H1 (cell line): ENCODE measurements around the gene SMCP. TPM values are rescaled to one million over a fixed set of nuclear protein-coding genes. Genes with fewer than 3 reads are reported as not detected.

Experiments used
- CTCF ChIA-PET: fragments of 300-600 bp; sonication (Branson Sonifier 250); formaldehyde crosslinking; loops from one replicate; lab custom pipeline; 2021; ENCODE audit not compliant: partially characterized antibody; lab: Charles Lee
- POLR2A ChIA-PET: fragments of 300-600 bp; sonication (Branson Sonifier 250); formaldehyde crosslinking; loops from one replicate; lab custom pipeline; 2021; ENCODE audit warnings: inconsistent platforms; ENCODE audit not compliant: partially characterized antibody; lab: Charles Lee
- DNase-seq, 2 experiments: peaks; one replicate each; pipeline versions ENCODE4 v3.0.0 to v3.0.0-alpha.2; 2010 to 2022; ENCODE audit warnings: low spot score in 2 of 2, low read depth in 1 of 2, mixed read lengths in 1 of 2
- FAIRE-seq: peaks from 2 replicates; lab custom pipeline; 2011; peaks lifted over from hg19 to GRCh38; lab: Jason Lieb, UNC
- H2AFZ ChIP-seq: 2 replicates; pipeline ENCODE4 v1.8.1; 2012; ENCODE audit warnings: low read length, inconsistent platforms
- H2AK5ac ChIP-seq: 2 replicates; pipeline ENCODE4 v1.6.1; 2013; ENCODE audit warnings: low read depth, low read length
- H2BK120ac ChIP-seq: replicated peaks from 2 replicates; pipeline ENCODE3; 2013; ENCODE audit warnings: low read depth, low read length, inconsistent platforms
- H2BK12ac ChIP-seq: 2 replicates; pipeline ENCODE4 v1.6.1; 2013; ENCODE audit warnings: low read depth, low read length
- H2BK15ac ChIP-seq: 2 replicates; pipeline ENCODE4 v1.6.1; 2013; ENCODE audit warnings: low read length
- H2BK20ac ChIP-seq: 2 replicates; pipeline ENCODE4 v1.6.1; 2013; ENCODE audit warnings: low read length
- H2BK5ac ChIP-seq: 2 replicates; pipeline ENCODE4 v1.6.1; 2013; ENCODE audit warnings: low read depth, low read length
- H3K14ac ChIP-seq: 2 replicates; pipeline ENCODE4 v1.6.1; 2013; ENCODE audit warnings: inconsistent platforms; ENCODE audit not compliant: insufficient read length
- H3K18ac ChIP-seq: 2 replicates; pipeline ENCODE4 v1.6.1; 2013; ENCODE audit warnings: low read length; ENCODE audit errors: extremely low read depth
- H3K23ac ChIP-seq: 2 replicates; pipeline ENCODE4 v1.6.1; 2013; ENCODE audit warnings: inconsistent platforms; ENCODE audit not compliant: insufficient read length
- H3K23me2 ChIP-seq: 2 replicates; pipeline ENCODE4 v1.6.1; 2013; ENCODE audit warnings: low read depth, low read length
- H3K27ac ChIP-seq: 2 replicates; pipeline ENCODE4 v1.6.1; 2011; ENCODE audit warnings: low read depth, low read length, inconsistent platforms
- H3K27me3 ChIP-seq, 4 experiments: replicated peaks in 1 of 4; 1 replicate in 1 of 4; 2 replicates in 3 of 4; pipeline versions ENCODE4 v1.6.1 to v1.8.1; 2011 to 2013; ENCODE audit warnings: low read length in 3 of 4, mild to moderate bottlenecking in 3 of 4, inconsistent platforms in 2 of 4, mixed read lengths in 2 of 4, moderate library complexity in 1 of 4; ENCODE audit not compliant: control insufficient read depth in 3 of 4, insufficient read depth in 3 of 4; ENCODE audit errors: extremely low read depth in 1 of 4
- H3K36me3 ChIP-seq, 4 experiments: 2 replicates each; pipeline versions ENCODE4 v1.6.1 to v1.8.1; 2011 to 2013; ENCODE audit warnings: mild to moderate bottlenecking in 4 of 4, low read length in 3 of 4, moderate library complexity in 2 of 4, control low read depth in 1 of 4, inconsistent platforms in 1 of 4; ENCODE audit not compliant: insufficient read depth in 4 of 4, control insufficient read depth in 2 of 4
- H3K4ac ChIP-seq: replicated peaks from 2 replicates; pipeline ENCODE3; 2013; ENCODE audit warnings: low read length, low read depth, mixed read lengths, inconsistent platforms; ENCODE audit not compliant: insufficient read length
- H3K4me1 ChIP-seq, 4 experiments: replicated peaks in 1 of 4; 1 replicate in 1 of 4; 2 replicates in 3 of 4; pipeline versions ENCODE4 v1.6.1 to v1.8.1; 2011 to 2013; ENCODE audit warnings: low read length in 3 of 4, inconsistent platforms in 2 of 4, mixed read lengths in 1 of 4; ENCODE audit not compliant: insufficient read depth in 4 of 4, control insufficient read depth in 3 of 4
- H3K4me2 ChIP-seq, 2 experiments: 2 replicates each; pipeline versions ENCODE4 v1.6.1 to v1.8.1; 2011 to 2013; ENCODE audit warnings: low read depth in 2 of 2, low read length in 2 of 2, control low read depth in 1 of 2, inconsistent platforms in 1 of 2, mild to moderate bottlenecking in 1 of 2; ENCODE audit not compliant: insufficient read depth in 1 of 2
- H3K4me3 ChIP-seq, 4 experiments: fragments of 200-600, 300-600 bp in 1 of 4; sonication (generic), shearing (Covaris generic), sonication (Bioruptor Twin) in 1 of 4; 2 replicates each; pipeline versions ENCODE4 v1.5.1 to v1.8.1; 2011 to 2016; ENCODE audit warnings: low read length in 4 of 4, low read depth in 3 of 4, control low read depth in 2 of 4, inconsistent platforms in 2 of 4, mild to moderate bottlenecking in 2 of 4, mixed read lengths in 1 of 4, moderate library complexity in 1 of 4; ENCODE audit not compliant: insufficient read depth in 2 of 4; ENCODE audit errors: extremely low read depth in 1 of 4
- H3K56ac ChIP-seq: replicated peaks from 2 replicates; pipeline ENCODE3; 2013; ENCODE audit warnings: low read depth, mild to moderate bottlenecking, mixed read lengths, low read length, inconsistent platforms; ENCODE audit not compliant: insufficient read length
- H3K79me1 ChIP-seq: 2 replicates; pipeline ENCODE4 v1.6.1; 2013; ENCODE audit warnings: low read depth, low read length, control low read depth
- H3K79me2 ChIP-seq, 2 experiments: 2 replicates each; pipeline versions ENCODE4 v1.6.1 to v1.8.1; 2012 to 2013; ENCODE audit warnings: low read length in 2 of 2, mild to moderate bottlenecking in 2 of 2, inconsistent platforms in 1 of 2; ENCODE audit not compliant: insufficient read depth in 2 of 2, control insufficient read depth in 1 of 2
- H3K9ac ChIP-seq, 4 experiments: replicated peaks in 1 of 4; 1 replicate in 1 of 4; 2 replicates in 3 of 4; pipeline versions ENCODE4 v1.6.1 to v1.8.1; 2011 to 2013; ENCODE audit warnings: low read depth in 3 of 4, low read length in 3 of 4, control low read depth in 2 of 4, mild to moderate bottlenecking in 2 of 4, moderate library complexity in 2 of 4, inconsistent platforms in 1 of 4; ENCODE audit errors: extremely low read depth in 1 of 4
- H3K9me3 ChIP-seq, 2 experiments: 2 replicates each; pipeline versions ENCODE4 v1.6.1 to v1.8.1; 2012 to 2013; ENCODE audit warnings: mild to moderate bottlenecking in 2 of 2, moderate library complexity in 2 of 2, control low read depth in 1 of 2, inconsistent platforms in 1 of 2, low read depth in 1 of 2, low read length in 1 of 2, mixed read lengths in 1 of 2; ENCODE audit not compliant: insufficient read depth in 2 of 2
- H4K20me1 ChIP-seq, 2 experiments: replicated peaks in 1 of 2; 2 replicates each; pipeline versions ENCODE3 to v1.8.1; 2011 to 2013; ENCODE audit warnings: inconsistent platforms in 2 of 2, low read length in 2 of 2, mild to moderate bottlenecking in 1 of 2; ENCODE audit not compliant: insufficient read depth in 2 of 2, control insufficient read depth in 1 of 2
- H4K5ac ChIP-seq: 2 replicates; pipeline ENCODE4 v1.6.1; 2013; ENCODE audit warnings: low read length, low read depth, mixed read lengths, inconsistent platforms; ENCODE audit not compliant: insufficient read length
- H4K8ac ChIP-seq: 2 replicates; pipeline ENCODE4 v1.8.0; 2013; ENCODE audit warnings: mild to moderate bottlenecking, moderate library complexity, low read length, inconsistent platforms; ENCODE audit not compliant: insufficient read depth; ENCODE audit errors: extremely low read depth
- H4K91ac ChIP-seq: replicated peaks from 2 replicates; pipeline ENCODE3; 2013; ENCODE audit warnings: low read length, mixed read lengths, inconsistent platforms; ENCODE audit not compliant: insufficient read length
- CHD2 ChIP-seq: IDR thresholded peaks from 2 replicates; pipeline ENCODE4 v1.6.1; 2012; ENCODE audit warnings: low read length, improper control_type of control experiment
- POU5F1 ChIP-seq: IDR thresholded peaks from 2 replicates; pipeline ENCODE4 v1.6.1; 2011; ENCODE audit warnings: low read depth, mild to moderate bottlenecking, low read length, moderate library complexity
- SIN3A ChIP-seq, 2 experiments: IDR thresholded peaks in 1 of 2; conservative IDR thresholded peaks in 1 of 2; 2 replicates each; pipeline ENCODE4 v1.6.1; 2011 to 2012; ENCODE audit warnings: low read length in 2 of 2, improper control_type of control experiment in 1 of 2, low read depth in 1 of 2, mild to moderate bottlenecking in 1 of 2
- WGBS, 2 experiments: shearing (Covaris generic) in 1 of 2; methylation state at CpG; one replicate each; pipeline versions ENCODE4 v1.1.6 to v1.1.7; 2013 to 2015; ENCODE audit warnings: low lambda C conversion rate in 2 of 2, mixed read lengths in 2 of 2, inconsistent platforms in 1 of 2, low coverage in 1 of 2, missing lambda C conversion rate in 1 of 2; ENCODE audit not compliant: insufficient replicate concordance in 2 of 2, insufficient coverage in 1 of 2, insufficient read length in 1 of 2; ENCODE audit errors: extremely low coverage in 1 of 2, missing lambda C conversion rate in 1 of 2; 5-methylcytosine and 5-hydroxymethylcytosine counted together
- polyA plus RNA-seq, 7 experiments: library from polyadenylated mRNA; depleted of rRNA in 3 of 7; stranded (reverse) in 5 of 7; unstranded in 2 of 7; fragments of >200 nt in 5 of 7; fragments of 200-250 nt in 2 of 7; gene quantifications; 1 replicate in 5 of 7; 2 replicates in 1 of 7; 4 replicates in 1 of 7; pipeline versions ENCODE4 v1.2.1 to v1.2.3, GENCODE V29; 2011 to 2013; ENCODE audit warnings: missing spikeins in 2 of 7, mixed read lengths in 2 of 7
- total RNA-seq: library from RNA; stranded (reverse); fragmentation: NEBNext Ultra II Directional; extraction: Animal tissue kit (Norgen Biotek cat#: 25700); gene quantifications from 2 replicates; pipeline ENCODE4 v1.2.1, GENCODE V29; 2021

The SMCP gene
- total and polyA plus RNA-seq, 2 of the 8 experiments (the other 6 are each of a cell fraction or from before 2014, with no cell fraction given): not detected

DNA sequence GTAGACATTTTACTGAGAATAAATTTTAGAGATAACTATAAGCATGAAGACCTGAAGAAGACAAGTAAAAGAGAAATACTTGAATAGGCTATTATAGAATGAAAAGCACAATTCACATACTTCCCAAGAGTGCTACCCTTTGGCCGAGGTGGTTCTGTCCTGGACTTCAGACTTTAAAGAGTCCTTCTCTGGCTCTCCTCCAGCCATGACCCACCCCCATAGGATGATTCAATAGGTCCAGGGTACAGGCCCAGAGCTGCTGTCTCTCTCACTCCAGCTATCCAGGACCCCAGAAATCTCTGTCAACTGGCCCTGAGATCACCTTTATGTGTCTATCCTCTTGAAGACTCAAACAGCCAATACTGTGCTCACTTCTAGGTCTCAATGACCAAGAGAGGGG lies 1.3 kb upstream of the SMCP start:
- H3K9ac ChIP-seq: no peak overlapping the region
- no peak overlapping the region for H3K23ac ChIP-seq
- no peaks in the 10 kb centered on the region for H3K4me1 ChIP-seq
- H4K8ac ChIP-seq: no peak overlapping the region
- H3K9me3 ChIP-seq: no peaks in the 10 kb centered on the region; a peak in 1 of 4 replicates
- no peaks in the 10 kb centered on the region for H3K79me1 ChIP-seq
- H3K27me3 ChIP-seq: no peaks in the 10 kb centered on the region
- no peak overlapping the region for H3K56ac ChIP-seq
- H3K27ac ChIP-seq: no peak overlapping the region
- H3K4me2 ChIP-seq: no peak overlapping the region
- H2BK20ac ChIP-seq: no peak overlapping the region
- no peak overlapping the region for H3K18ac ChIP-seq
- no peaks in the 10 kb centered on the region for H4K20me1 ChIP-seq
- DNase-seq: no peak
- TF ChIP-seq CHD2 (no peak), SIN3A (conservative IDR thresholded peaks at IDR 0.05 in 1 of 2, IDR thresholded peaks at IDR 0.05 in 1 of 2; ENCODE audit: low read depth in 1 of 2, low read length in 2 of 2) (no peak), POU5F1 (no peak)
- H4K91ac ChIP-seq: no peak overlapping the region
- H2BK12ac ChIP-seq: no peak overlapping the region
- H3K4ac ChIP-seq: no peak overlapping the region
- no peak overlapping the region for H3K4me3 ChIP-seq
- H2BK120ac ChIP-seq: no peak overlapping the region
- H2AK5ac ChIP-seq: no peak overlapping the region
- H3K14ac ChIP-seq: no peak overlapping the region
- H3K36me3 ChIP-seq: no peaks in the 10 kb centered on the region
- no peak overlapping the region for H2AFZ ChIP-seq
- H2BK5ac ChIP-seq: no peak overlapping the region
- no peak overlapping the region for H4K5ac ChIP-seq
- POLR2A ChIA-PET: no interaction called here
- CTCF ChIA-PET: interaction anchor here (1.2 to 9.0 kb wide), 2 partner anchors 315 to 337 kb away, joined by 3 to 200 read pairs; no protein-coding TSS in a partner anchor
- H3K79me2 ChIP-seq: no peaks in the 10 kb centered on the region
- no peak for FAIRE-seq
- no peaks in the 10 kb centered on the region for H3K23me2 ChIP-seq
- H2BK15ac ChIP-seq: no peak overlapping the region
- WGBS, 2 experiments: 84% methylated on average over 1 of the region's 1 CpG; no CpG with 5 or more reads in 1 of the 2 experiments
